Ascending aorta (tissue), 2 donors: ENCODE data around the gene ABHD17C. TPM values are rescaled to one million over a fixed set of nuclear protein-coding genes. Genes with fewer than 3 reads are reported as not detected.
"Not testable (repeated sequence)": the region's sequence is repeated elsewhere in the genome, so short reads cannot be mapped to it uniquely, and the experiment has no call there.

Source experiments
- DNase-seq, 2 donors: peaks; one replicate each; pipeline ENCODE4 v3.0.0-alpha.2; 2019; ENCODE audit warnings: low spot score in 2 of 2
- H3K27ac ChIP-seq, 2 donors: fragments of 200-600 bp; sonication (generic); one replicate each; pipeline ENCODE4 v1.5.1; 2016 to 2017; ENCODE audit warnings: mild to moderate bottlenecking in 1 of 2
- H3K27me3 ChIP-seq: fragments of 200-600 bp; sonication (generic); one replicate; pipeline ENCODE4 v1.5.1; 2017
- H3K36me3 ChIP-seq, 2 donors: fragments of 200-600 bp; sonication (generic); one replicate each; pipeline ENCODE4 v1.5.1; 2016
- H3K4me1 ChIP-seq, 2 donors: fragments of 200-600 bp; sonication (generic); one replicate each; pipeline ENCODE4 v1.5.1; 2016 to 2017; ENCODE audit warnings: mild to moderate bottlenecking in 1 of 2
- H3K4me3 ChIP-seq, 2 donors: fragments of 200-600 bp; sonication (generic); one replicate each; pipeline ENCODE4 v1.5.1; 2016 to 2017; ENCODE audit warnings: mild to moderate bottlenecking in 1 of 2
- H3K9me3 ChIP-seq, 2 donors: fragments of 200-600 bp; sonication (generic); one replicate each; pipeline ENCODE4 v1.5.1; 2016
- intact Hi-C: fragments of 100-400 bp; cut with DNase I; formaldehyde crosslinking; loops from one replicate; pipeline ENCODE4 v1.15.1; 2023
- total RNA-seq: library from RNA; depleted of rRNA; stranded (reverse); fragments of >200 nt; gene quantifications from one replicate; pipeline ENCODE4 v1.1.0, GENCODE V29; 2016
- TF ChIP-seq, protein P1 (sequence below), 3 experiments: fragments of 200-600 bp in 2 of 3; fragments of 450-650 bp in 1 of 3; sonication (generic) in 2 of 3; IDR thresholded peaks; one replicate each; pipeline ENCODE4 v1.5.1; 2016 to 2019; ENCODE audit warnings: antibody characterized with exemption in 3 of 3, mild to moderate bottlenecking in 1 of 3, moderate library complexity in 1 of 3

Gene ABHD17C
- 0.96 TPM for total RNA-seq

DNA sequence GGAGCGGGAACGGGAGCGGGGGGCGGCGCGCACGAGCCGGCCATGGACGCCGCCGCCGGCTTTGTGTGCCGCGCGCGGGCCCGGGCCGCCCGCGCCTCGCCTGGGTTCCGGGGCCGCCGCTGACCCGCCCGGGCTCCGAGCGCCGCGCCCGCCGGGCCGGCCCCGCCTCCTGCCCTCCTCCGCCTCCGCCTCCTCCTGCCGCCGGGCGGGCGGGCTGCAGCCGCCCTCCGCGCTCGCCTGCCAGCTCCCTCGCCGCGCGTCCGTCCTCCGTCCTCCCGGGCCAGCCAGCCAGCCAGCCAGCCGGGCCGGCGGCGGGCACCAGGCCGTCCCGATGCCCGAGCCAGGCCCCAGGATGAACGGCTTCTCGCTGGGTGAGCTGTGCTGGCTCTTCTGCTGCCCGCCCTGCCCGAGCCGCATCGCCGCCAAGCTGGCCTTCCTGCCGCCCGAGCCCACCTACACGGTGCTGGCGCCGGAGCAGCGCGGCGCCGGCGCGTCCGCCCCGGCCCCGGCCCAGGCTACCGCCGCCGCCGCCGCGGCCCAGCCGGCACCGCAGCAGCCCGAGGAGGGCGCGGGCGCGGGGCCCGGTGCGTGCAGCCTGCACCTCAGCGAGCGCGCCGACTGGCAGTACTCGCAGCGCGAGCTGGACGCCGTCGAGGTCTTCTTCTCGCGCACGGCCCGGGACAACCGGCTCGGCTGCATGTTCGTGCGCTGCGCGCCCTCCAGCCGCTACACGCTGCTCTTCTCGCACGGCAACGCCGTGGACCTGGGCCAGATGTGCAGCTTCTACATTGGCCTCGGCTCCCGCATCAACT, at the start of gene ABHD17C:
Gene ABHD17C (plus strand): TSS at position 212 of the 812 bp plus-strand sequence. CDS start 120 bp downstream, at position 332.
- Histone ChIP-seq H3K36me3 (no peaks in the 10 kb centered on the region), H3K27me3 (no peaks in the 10 kb centered on the region), H3K4me3 (peak within 1 kb of the TSS; percentile 80 to 85), H3K27ac (peak within 1 kb of the TSS; percentile 81 to 82), H3K4me1 (peaks cover 0 to 10% of the 10 kb centered on the region in 2 donors), H3K9me3 (no peaks in the 10 kb centered on the region)
- TF ChIP-seq, protein P1, sequence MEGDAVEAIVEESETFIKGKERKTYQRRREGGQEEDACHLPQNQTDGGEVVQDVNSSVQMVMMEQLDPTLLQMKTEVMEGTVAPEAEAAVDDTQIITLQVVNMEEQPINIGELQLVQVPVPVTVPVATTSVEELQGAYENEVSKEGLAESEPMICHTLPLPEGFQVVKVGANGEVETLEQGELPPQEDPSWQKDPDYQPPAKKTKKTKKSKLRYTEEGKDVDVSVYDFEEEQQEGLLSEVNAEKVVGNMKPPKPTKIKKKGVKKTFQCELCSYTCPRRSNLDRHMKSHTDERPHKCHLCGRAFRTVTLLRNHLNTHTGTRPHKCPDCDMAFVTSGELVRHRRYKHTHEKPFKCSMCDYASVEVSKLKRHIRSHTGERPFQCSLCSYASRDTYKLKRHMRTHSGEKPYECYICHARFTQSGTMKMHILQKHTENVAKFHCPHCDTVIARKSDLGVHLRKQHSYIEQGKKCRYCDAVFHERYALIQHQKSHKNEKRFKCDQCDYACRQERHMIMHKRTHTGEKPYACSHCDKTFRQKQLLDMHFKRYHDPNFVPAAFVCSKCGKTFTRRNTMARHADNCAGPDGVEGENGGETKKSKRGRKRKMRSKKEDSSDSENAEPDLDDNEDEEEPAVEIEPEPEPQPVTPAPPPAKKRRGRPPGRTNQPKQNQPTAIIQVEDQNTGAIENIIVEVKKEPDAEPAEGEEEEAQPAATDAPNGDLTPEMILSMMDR (IDR thresholded peaks at IDR 0.05): no peak
- intact Hi-C loops: loop anchor here (2.0 to 10.0 kb wide), 4 partner anchors 128 to 1349 kb away; partner anchors contain the start of gene MEX3B
- peak in 1 of 2 donors; percentile 69 for DNase-seq

DNA sequence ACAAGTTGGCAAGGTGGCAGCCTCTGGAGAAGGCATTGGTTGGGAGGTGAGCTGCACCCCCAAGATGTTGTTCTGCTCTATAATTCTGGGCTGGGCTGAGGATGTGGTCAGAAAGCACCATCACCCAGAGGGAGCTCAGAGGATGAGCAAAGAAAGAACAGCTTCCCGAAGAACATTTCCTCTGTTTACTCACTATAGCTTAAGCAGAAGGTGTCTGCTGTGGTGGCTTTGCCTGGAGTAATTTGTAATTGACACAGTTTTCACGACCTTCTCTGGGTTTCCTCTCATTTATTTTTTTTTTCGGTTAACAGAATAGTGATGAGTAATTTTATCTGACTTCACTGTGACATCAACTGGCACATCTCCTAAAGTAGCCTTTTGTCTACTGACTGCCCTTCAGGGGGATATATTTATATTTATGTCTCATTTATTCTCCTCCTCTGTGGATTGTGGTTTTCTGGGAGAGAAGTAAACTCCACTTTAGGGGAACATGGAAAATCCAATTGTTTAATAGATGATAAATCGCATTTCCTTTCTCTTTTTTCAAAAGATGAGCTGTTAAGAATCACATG, 49.5 kb upstream of the ABHD17C start:
- no peak overlapping the region for H3K27ac ChIP-seq
- H3K4me1 ChIP-seq: no peaks in the 10 kb centered on the region
- TF ChIP-seq, protein P1 (IDR thresholded peaks at IDR 0.05): no peak
- H3K4me3 ChIP-seq: no peak overlapping the region
- intact Hi-C loops: no loop called here
- H3K36me3 ChIP-seq: no peaks in the 10 kb centered on the region
- DNase-seq: no peak
- no peaks in the 10 kb centered on the region for H3K27me3 ChIP-seq
- H3K9me3 ChIP-seq: peaks cover 0 to 5% of the 10 kb centered on the region in 2 donors

DNA sequence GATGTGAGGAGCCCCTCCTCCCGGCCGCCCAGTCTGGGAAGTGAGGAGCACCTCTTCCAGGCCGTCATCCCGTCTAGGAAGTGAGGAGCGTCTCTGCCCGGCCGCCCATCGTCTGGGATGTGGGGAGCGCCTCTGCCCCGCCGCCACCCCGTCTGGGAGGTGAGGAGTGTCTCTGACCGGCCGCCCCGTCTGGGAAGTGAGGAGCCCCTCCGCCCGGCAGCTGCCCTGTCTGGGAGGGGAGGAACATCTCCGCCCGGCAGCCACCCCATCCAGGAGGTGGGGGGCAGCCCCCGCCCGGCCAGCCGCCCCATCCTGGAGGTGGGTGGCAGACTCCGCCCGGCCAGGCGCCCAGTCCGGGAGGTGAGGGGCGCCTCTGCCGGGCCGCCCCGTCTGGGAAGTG, 47.7 kb upstream of the ABHD17C start:
- peaks cover 0 to 10% of the 10 kb centered on the region in 2 donors for H3K9me3 ChIP-seq
- H3K36me3 ChIP-seq, H3K4me3 ChIP-seq, H3K4me1 ChIP-seq, H3K27me3 ChIP-seq, H3K27ac ChIP-seq, intact Hi-C loops: not testable (repeated sequence)
- peak in 1 of 2 donors; percentile 19 for DNase-seq

DNA sequence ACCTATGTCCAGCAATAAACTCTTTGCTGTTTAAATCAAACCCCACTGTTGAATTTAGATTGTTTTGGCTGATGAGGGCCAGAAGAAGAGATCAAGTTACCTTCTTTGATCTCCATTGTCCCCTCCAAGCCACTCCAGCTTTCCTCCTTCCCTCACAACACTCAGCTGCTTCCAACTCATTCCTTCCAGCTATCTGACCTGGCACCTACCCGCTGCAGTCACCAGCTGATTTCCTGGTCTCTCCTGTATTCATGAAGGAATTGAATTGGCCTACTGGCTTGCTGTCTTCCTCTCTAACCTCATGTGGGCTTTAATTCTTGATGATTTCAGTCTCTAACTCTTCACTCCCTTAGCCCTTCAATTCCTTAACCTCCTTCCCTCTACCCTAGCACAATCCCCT, 40.8 kb upstream of the ABHD17C start:
- Histone ChIP-seq H3K27me3 (no peaks in the 10 kb centered on the region), H3K4me3 (no peak overlapping the region), H3K9me3 (peaks cover 0 to 10% of the 10 kb centered on the region in 2 donors), H3K27ac (no peak overlapping the region), H3K36me3 (no peaks in the 10 kb centered on the region), H3K4me1 (no peaks in the 10 kb centered on the region)
- TF ChIP-seq, protein P1 (IDR thresholded peaks at IDR 0.05): no peak
- intact Hi-C loops: no loop called here
- DNase-seq: no peak

DNA sequence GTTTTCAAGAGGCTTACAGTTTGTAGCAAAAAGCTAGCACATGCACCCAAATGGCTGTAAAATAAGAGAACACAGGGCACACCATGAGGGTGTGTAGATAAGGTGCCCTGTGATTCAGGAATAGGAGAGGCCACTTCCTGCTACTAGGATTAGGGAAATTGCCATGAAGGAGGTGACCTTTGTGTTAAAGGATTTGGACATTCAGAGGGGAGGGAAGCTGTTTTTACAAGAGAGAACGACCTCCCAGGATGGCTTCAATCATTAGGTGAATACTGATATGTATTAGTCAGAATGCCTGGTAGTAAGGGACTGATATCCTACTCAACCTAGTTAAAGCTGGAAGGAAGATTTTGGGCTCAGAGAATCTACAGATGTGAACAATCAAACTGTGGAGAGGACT, 35.7 kb upstream of the ABHD17C start:
- intact Hi-C loops: no loop called here
- DNase-seq: no peak
- H3K4me3 ChIP-seq: no peak overlapping the region
- no peaks in the 10 kb centered on the region for H3K4me1 ChIP-seq
- no peaks in the 10 kb centered on the region for H3K27me3 ChIP-seq
- H3K36me3 ChIP-seq: no peaks in the 10 kb centered on the region
- H3K27ac ChIP-seq: no peak overlapping the region
- TF ChIP-seq, protein P1 (IDR thresholded peaks at IDR 0.05): no peak
- H3K9me3 ChIP-seq: no peaks in the 10 kb centered on the region

DNA sequence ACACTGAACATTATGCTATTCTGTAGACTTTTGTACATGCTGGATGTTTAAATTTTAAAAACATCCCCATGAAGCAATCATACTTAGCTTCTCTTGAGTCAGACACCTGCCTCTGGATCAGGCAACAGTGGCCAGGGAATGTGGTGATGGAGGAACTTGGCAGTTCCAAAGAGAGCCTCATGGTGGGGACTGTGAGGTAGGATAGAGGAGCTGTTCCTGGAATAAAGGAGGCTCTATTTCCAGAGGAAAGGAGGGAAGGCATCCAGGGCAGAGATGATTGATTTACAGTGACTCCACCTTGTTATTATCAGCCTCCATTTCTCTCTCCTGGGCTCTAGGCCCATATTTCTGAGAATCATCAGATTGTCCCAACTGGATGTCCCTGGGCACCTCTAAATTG, 35.0 kb upstream of the ABHD17C start:
- Histone ChIP-seq H3K9me3 (no peaks in the 10 kb centered on the region), H3K36me3 (no peaks in the 10 kb centered on the region), H3K27ac (no peak overlapping the region), H3K4me3 (no peak overlapping the region), H3K27me3 (no peaks in the 10 kb centered on the region), H3K4me1 (no peaks in the 10 kb centered on the region)
- TF ChIP-seq, protein P1 (IDR thresholded peaks at IDR 0.05): no peak
- intact Hi-C loops: no loop called here
- no peak for DNase-seq
